ENCODE data around the gene CPNE6. TPM values are rescaled to one million over a fixed set of nuclear protein-coding genes. Genes with fewer than 3 reads are reported as not detected.
A peak's percentile ranks its signal among the peaks of the same experiment; 100 is the strongest.

Gene CPNE6
- total RNA-seq, 2 donors from 2014 or later, result 1.3 to 2.4 TPM

GRCh38 chr14:24057867-24058259, 13.5 kb upstream of the CPNE6 start:
- peaks cover under 1% of the 10 kb centered on the region in 2 donors for H3K4me1 ChIP-seq (ENCODE audit: control insufficient read depth in 1 of 2, low read depth in 2 of 2)
- H3K27ac ChIP-seq, result no peak overlapping the region
- no peak for ATAC-seq (ENCODE audit: insufficient number of reproducible peaks, low FRiP score, low read depth)
- DNase-seq (ENCODE audit: low spot score), result no peak
- no peaks in the 10 kb centered on the region for H3K27me3 ChIP-seq (replicated peaks; ENCODE audit: insufficient read depth)
- TF ChIP-seq CTCF (IDR thresholded peaks at IDR 0.05), result no peak
- no peaks in the 10 kb centered on the region for H3K36me3 ChIP-seq
- H3K4me3 ChIP-seq, result no peak overlapping the region
- H3K9me3 ChIP-seq, result no peaks in the 10 kb centered on the region

- H3K4me3 ChIP-seq, result no peak overlapping the region
- no peaks in the 10 kb centered on the region for H3K4me1 ChIP-seq (ENCODE audit: control insufficient read depth in 1 of 2, low read depth in 2 of 2)
- H3K9me3 ChIP-seq, result no peaks in the 10 kb centered on the region
- H3K27ac ChIP-seq, result no peak overlapping the region
- no peaks in the 10 kb centered on the region for H3K27me3 ChIP-seq (replicated peaks; ENCODE audit: insufficient read depth)
- peak; percentile 86 for TF ChIP-seq CTCF (IDR thresholded peaks at IDR 0.05)
- ATAC-seq (ENCODE audit: insufficient number of reproducible peaks, low FRiP score, low read depth), result peak; percentile 76
- peak; percentile 64 for DNase-seq (ENCODE audit: low spot score)
- H3K36me3 ChIP-seq, result no peaks in the 10 kb centered on the region
Measured at GRCh38 chr14:24058260-24058950, 13.0 kb upstream of the CPNE6 start.

- DNase-seq (ENCODE audit: low spot score) (no peak), ATAC-seq (ENCODE audit: insufficient number of reproducible peaks, low FRiP score, low read depth) (no peak)
- H3K4me1 ChIP-seq (ENCODE audit: control insufficient read depth in 1 of 2, low read depth in 2 of 2), result no peaks in the 10 kb centered on the region
- H3K4me3 ChIP-seq, result no peak overlapping the region
- no peaks in the 10 kb centered on the region for H3K9me3 ChIP-seq
- H3K27ac ChIP-seq, result no peak overlapping the region
- no peaks in the 10 kb centered on the region for H3K36me3 ChIP-seq
- no peaks in the 10 kb centered on the region for H3K27me3 ChIP-seq (replicated peaks; ENCODE audit: insufficient read depth)
- no peak for TF ChIP-seq CTCF (IDR thresholded peaks at IDR 0.05)
Measured at GRCh38 chr14:24058951-24059475, 12.3 kb upstream of the CPNE6 start.

GRCh38 chr14:24059841-24060388, 11.4 kb upstream of the CPNE6 start:
- H3K27ac ChIP-seq, result no peak overlapping the region
- no peak for DNase-seq (ENCODE audit: low spot score)

More at GRCh38 chr14:24059841-24060388, 11.4 kb upstream of the CPNE6 start:
- no peak for TF ChIP-seq CTCF (IDR thresholded peaks at IDR 0.05)
- Histone ChIP-seq H3K4me3 (no peak overlapping the region), H3K4me1 (ENCODE audit: control insufficient read depth in 1 of 2, low read depth in 2 of 2) (no peaks in the 10 kb centered on the region), H3K36me3 (no peaks in the 10 kb centered on the region), H3K9me3 (no peaks in the 10 kb centered on the region), H3K27me3 (replicated peaks; ENCODE audit: insufficient read depth) (no peaks in the 10 kb centered on the region)
- no peak for ATAC-seq (ENCODE audit: insufficient number of reproducible peaks, low FRiP score, low read depth)
